ENCODE results near the gene SPTB. TPM values are rescaled to one million over a fixed set of nuclear protein-coding genes. Genes with fewer than 3 reads are reported as not detected.

Gene SPTB
- total and polyA plus RNA-seq, 2 experiments from 2014 or later, result 1.1 to 1.7 TPM

- no peaks in the 10 kb centered on the region for H3K9me2 ChIP-seq (replicated peaks; ENCODE audit: insufficient read depth)
- WGBS (ENCODE audit: low lambda C conversion rate, missing lambda C conversion rate), result 51% methylated on average over 4 of the region's 4 CpGs
- peak overlapping the region; percentile 70 for H3K27ac ChIP-seq
- no peak overlapping the region for H2AFZ ChIP-seq
- no peaks in the 10 kb centered on the region for H3K27me3 ChIP-seq
- no peak overlapping the region for H3K4me3 ChIP-seq
- H3K36me3 ChIP-seq (replicated peaks; ENCODE audit: insufficient read depth, low read depth), result no peaks in the 10 kb centered on the region
- no peaks in the 10 kb centered on the region for H4K20me1 ChIP-seq (ENCODE audit: insufficient read depth, poor library complexity, severe bottlenecking)
- no peak for TF ChIP-seq EZH2phosphoT487 (IDR thresholded peaks at IDR 0.05; ENCODE audit: low read depth, severe bottlenecking, unreplicated experiment)
- no peak for TF ChIP-seq EZH2 (IDR thresholded peaks at IDR 0.05; ENCODE audit: borderline replicate concordance)
- TF ChIP-seq CTCF (IDR thresholded peaks at IDR 0.05; ENCODE audit: poor library complexity), result no peak
- H3K4me1 ChIP-seq (ENCODE audit: insufficient read depth), result peaks cover 23% of the 10 kb centered on the region
- H3K79me2 ChIP-seq, result no peaks in the 10 kb centered on the region
- no peaks in the 10 kb centered on the region for H3K9me3 ChIP-seq (ENCODE audit: low read depth)
- peak; percentile 70 for DNase-seq (ENCODE audit: low spot score)
- H3K4me2 ChIP-seq, result no peak overlapping the region
Observed at GRCh38 chr14:64696355-64696857, 183.3 kb downstream of the SPTB start.

Small RNA genes lying within 50 kb of the gene (microRNA-seq; reads per million reads assigned to microRNA genes)
- not detected for gene MIR7855

Small RNA genes lying within 50 kb of the gene (small RNA-seq; reads per million reads assigned to genes)
- gene RPPH1-2P, result not detected

Other genes with a start within 250 kb of the SPTB start
- gene PLEKHG3, start 175.5 kb downstream of the SPTB start, total RNA-seq, result 41.8 and 54.2 TPM in 2 replicates
- gene PLEKHG3, start 175.5 kb downstream of the SPTB start, polyA plus RNA-seq, result 37.1 and 42.7 TPM in 2 replicates
- gene CHURC1, start 34.5 kb upstream of the SPTB start, total RNA-seq, result 62.4 and 71.1 TPM in 2 replicates
- gene CHURC1, start 34.5 kb upstream of the SPTB start, polyA plus RNA-seq, result 134 TPM in 2 replicates
- 59.8 and 88.9 TPM in 2 replicates for gene GPX2, start 62.8 kb upstream of the SPTB start, total RNA-seq
- 75.5 and 115 TPM in 2 replicates for gene GPX2, start 62.8 kb upstream of the SPTB start, polyA plus RNA-seq
- 33.8 and 34.0 TPM in 2 replicates for gene RAB15, start 92.4 kb upstream of the SPTB start, total RNA-seq
- gene RAB15, start 92.4 kb upstream of the SPTB start, polyA plus RNA-seq, result 38.7 and 40.6 TPM in 2 replicates
- gene FNTB, start 107.0 kb upstream of the SPTB start, total RNA-seq, result 11.3 and 18.1 TPM in 2 replicates
- 19.5 and 24.3 TPM in 2 replicates for gene FNTB, start 107.0 kb upstream of the SPTB start, polyA plus RNA-seq
- 53.5 and 54.3 TPM in 2 replicates for gene MAX, start 222.6 kb upstream of the SPTB start, total RNA-seq
- gene MAX, start 222.6 kb upstream of the SPTB start, polyA plus RNA-seq, result 70.5 and 86.5 TPM in 2 replicates

Measured in hepatocyte (in vitro differentiated cells).